Stimulated activated CD4-positive, alpha-beta T cell treated with anti-CD3 and anti-CD28 coated beads, Interleukin-2, amount 100 ng/mL, for 4 hours (primary cell): Measurements from ENCODE around the gene CLMP.
"Not testable (repeated sequence)": the region's sequence is repeated elsewhere in the genome, so short reads cannot be mapped to it uniquely, and the experiment has no call there.

ENCODE experiments used
- DNase-seq: peaks from one replicate; pipeline ENCODE4 v3.0.0-alpha.2; 2020; ENCODE audit warnings: low read depth

Gene CLMP

DNA sequence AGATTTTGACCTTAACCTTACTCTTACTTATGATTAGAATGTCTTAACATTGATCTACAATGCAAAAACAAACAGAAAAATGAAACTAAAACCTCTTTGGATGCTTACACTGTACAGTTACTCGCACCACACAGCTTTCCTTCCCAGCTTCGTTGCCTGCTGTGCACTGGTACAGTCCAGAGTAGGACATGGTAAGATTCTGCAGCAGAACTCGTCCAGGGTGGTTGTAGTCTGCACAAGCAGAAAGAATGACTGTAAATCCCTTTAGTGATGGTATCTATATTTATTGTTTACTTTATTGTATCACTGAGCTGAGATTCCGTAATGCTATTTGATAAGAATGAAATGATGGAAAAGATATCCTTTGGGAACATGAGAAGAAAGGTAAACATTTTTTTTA, 112.1 kb downstream of the CLMP start:
- DNase-seq, result no peak

DNA sequence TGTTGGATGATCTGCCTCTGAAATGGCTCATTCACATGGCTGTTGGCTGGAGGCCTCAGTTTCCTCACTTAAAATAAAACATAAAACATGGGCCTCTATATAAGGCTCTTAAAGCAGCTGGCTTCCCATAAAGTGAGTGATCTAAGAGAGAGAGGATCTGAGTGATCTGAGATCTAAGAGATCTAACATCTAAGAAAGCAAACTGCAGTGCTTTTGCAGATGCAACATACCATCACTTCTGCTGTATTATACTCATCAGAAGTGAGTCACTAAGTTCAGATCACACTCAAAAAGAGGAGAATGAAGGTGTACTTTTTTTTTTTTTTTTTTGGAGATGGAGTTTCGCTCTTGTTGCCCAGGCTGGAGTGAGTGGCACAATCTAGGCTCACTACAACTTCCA, 115.0 kb downstream of the CLMP start:
- DNase-seq, result no peak

DNA sequence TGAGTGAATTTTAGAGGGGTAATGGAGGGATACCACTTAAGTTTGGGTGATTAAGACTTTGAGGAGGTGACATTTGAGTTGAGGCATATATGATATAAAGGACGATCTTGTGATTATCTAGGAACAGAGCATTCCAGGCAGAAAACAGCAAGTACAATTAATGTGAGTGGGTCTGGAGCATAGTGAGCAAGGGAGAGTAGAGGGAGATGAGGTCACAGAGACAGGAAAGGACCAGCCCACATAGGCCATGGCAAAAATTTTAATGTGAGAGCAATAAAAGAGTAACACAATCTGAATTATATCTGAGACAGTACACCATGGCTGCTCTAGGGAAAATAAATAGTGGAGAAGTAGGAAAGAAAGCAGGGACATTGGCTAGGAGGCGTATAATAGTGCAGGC, 118.6 kb downstream of the CLMP start:
- no peak for DNase-seq

DNA sequence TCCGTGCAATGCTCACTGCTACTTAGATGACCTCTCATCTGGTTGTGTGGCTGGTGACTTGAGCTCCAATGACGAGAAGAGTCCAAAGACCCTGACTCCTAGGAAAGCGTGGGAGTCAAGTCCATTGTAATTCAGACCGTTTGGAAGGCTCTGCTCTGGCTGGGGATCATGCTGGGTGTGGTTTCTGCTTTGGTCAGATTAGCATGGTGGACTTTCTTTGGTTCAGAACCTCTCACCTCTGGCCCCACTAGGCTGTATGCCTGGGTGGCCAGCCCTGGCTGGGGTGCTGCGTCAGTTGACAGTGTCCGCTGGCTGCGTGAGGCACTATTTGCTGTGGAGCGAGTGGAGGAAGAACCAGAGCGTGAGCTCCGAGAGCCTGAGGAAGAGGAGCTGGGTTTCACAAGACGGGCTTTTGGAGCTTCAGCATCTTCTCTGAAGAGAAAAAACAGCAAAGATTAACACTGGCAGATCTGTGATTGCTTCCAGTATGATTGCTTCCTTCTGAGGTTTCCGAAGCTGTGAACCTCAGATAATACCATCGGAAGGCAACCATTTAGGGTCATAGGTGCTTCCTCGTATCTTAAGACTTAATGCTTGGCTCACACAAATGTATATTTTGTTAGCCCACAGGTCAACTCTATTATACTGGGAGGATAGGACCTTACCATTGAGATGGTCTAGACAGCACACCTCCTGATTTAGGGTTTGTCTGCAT, 121.5 kb downstream of the CLMP start:
- no peak for DNase-seq

DNA sequence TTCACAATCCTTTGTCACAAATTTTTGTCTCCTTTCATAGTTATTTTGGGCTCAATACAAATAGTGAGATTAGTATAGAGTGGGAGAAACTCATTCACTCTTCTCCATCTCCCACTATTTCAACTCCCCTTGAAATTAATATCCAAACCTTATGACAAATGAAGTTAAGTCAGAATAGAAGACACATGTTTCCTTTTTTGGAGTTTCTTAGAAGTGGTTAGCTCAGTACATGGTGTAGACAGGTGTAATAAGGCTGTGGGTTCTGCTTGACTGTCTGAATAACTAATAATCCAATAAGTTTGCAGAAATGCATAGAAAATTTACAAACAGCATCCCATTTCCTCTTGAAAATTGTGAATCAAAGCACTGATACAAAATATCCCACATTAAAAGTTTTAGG, 122.3 kb downstream of the CLMP start:
- DNase-seq, result no peak

DNA sequence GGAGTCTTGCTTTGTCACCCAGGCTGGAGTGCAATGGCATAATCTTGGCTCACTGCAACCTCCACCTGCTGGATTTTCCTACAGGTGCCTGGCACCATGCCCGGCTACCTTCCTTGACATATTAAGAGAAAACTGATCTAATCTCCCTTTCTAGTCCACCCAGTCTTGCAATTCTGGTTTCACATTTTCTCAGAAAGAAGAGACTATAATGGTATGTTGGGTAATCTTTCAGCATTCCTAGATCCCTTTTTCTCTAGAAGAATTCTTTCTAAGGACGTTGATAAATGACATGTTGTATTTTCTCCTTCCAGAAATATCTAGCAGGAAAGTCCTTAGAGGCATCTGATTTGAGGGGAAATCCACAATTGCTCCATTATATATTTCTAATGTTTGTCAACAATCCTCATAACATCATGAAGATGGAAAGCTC, 122.7 kb downstream of the CLMP start:
- no peak for DNase-seq

DNA sequence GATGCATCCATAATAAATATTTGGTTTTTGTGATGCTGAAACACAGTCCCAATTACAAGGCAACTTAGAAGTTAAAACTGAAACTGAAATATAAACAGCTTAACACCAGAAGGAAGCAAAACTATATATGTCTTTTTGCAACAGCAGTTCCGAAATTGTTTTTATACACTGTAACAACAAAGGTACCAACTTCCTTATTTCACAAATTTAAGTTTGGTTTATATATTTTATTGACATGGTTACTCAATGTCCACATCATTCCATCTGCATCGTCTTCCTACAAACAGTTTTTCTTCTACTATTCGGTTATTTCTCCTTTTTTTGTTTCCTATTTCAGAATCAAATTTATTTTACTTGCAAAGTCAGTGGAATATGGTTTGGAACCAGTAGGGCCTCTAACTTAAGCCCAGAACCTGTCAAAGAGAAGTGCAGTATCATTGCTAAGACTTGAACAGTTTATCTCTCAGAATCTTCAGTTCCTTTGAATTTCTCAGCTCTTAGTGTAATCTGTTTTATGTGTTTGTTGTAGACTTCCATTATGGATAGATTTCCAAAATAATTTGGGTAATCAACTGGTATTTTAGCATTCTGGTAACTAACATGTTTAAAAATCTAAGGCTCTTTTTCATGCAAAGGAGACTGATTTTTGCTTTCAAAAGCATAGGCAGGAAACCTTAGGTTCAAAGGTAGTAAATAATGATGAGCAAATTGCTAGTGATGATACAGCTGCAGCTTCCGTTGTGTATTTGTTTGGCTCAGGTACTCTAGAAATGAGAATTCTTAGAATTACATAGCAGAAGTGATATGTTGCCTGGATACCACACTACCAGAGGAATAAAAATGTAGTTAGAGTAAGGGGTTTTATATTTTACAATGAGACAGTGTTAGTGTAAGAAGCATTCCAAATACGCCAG, 124.9 kb downstream of the CLMP start:
- no peak for DNase-seq

DNA sequence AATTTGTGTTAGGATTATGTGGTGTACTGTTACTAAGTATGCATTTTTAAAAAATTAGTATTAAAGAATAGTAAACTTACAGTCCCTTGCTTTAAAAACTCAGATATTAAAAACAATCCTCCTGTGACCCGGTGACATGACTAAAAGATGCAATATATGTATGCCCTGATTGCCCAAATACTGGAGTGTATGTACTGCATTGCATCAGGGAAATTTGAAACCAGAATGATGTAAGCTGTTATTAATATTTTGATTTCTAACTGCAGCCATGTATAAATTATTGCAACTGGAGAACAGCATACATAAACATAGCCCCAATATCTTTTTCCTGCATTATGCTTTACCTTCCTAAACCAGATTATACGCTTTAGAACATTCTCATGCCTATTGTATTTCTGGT, 129.4 kb downstream of the CLMP start:
- no peak for DNase-seq

DNA sequence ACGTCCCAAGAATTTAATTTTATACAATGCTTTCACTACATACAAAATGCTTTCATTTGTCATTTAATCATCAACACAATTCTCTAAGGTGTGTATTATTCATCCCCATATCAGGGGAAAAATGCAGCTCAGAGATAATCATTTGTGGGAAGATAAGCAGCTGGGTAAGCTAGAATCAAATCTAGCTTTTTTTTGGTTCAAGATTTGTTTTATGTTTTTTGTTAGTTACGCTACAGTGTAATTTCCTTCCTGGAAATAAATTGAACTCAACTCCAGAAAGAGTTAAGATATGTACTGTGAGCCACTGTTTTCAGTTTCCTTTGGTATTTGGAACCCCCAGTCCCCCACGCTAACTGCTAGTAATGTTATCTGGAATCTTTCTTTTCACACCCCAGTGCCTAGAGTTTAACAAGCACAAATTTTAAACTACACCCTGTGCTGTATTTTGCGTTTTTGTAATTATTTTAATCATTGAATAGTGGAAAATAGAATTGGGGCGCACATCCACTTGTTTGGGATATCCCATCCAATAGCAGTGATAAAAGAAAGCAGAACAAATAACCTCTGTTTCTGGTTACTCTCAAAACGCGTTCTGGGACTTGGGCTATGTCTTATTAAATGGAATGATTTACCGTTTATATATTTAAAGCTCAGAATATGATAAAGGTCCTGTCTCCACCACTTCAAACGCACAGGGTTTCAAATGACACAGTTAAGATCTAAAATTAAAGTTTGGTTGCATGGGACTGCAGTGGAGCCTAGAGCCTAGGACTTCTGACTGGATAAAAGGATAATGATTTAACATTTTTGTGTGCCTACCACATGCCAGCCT, 131.0 kb downstream of the CLMP start:
- DNase-seq, result no peak

DNA sequence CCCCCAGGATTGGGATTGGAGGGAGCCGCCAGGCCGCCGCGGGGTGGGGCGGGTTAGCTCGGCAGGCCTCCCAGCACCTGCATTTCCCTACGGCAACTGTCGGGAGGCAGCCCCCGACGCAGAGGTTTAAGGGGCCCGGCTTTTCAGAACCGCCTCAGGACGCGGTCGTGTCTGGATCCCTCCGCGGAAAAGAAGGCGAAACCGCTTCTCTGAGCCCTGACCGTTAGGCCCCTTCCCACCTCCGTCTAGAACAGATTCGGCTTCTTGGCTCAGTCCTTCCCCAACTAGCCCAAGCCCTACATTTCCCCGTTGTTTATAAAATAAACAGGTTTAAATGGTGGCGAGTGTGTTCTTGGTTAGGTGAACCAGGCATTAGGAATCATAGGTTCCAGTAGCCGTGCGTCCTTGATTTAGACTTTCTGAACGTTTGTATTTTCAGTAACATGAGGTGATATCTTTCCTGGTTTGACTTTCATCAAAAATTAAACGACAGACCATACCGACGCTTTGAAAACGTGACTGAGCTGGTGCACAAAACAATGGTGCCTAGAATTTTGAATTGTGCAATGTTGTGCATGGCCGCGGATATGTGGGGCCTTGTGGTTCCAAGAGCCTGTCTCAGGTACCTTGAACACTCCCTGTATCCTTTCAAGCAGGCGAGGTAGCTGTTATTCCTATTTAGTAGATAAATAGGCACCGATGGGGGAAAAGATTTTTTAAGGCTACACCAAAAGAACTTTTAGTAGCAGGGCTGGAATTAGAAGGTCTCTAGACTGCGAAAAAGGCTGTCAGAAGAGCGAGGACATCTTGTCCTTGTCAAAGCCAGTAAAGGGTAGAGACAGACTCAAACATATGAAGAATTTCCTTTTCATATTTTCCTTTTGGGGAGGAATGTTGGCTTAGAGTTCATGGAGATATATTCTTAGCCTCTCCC, 131.9 kb downstream of the CLMP start:
- DNase-seq, result no peak

DNA sequence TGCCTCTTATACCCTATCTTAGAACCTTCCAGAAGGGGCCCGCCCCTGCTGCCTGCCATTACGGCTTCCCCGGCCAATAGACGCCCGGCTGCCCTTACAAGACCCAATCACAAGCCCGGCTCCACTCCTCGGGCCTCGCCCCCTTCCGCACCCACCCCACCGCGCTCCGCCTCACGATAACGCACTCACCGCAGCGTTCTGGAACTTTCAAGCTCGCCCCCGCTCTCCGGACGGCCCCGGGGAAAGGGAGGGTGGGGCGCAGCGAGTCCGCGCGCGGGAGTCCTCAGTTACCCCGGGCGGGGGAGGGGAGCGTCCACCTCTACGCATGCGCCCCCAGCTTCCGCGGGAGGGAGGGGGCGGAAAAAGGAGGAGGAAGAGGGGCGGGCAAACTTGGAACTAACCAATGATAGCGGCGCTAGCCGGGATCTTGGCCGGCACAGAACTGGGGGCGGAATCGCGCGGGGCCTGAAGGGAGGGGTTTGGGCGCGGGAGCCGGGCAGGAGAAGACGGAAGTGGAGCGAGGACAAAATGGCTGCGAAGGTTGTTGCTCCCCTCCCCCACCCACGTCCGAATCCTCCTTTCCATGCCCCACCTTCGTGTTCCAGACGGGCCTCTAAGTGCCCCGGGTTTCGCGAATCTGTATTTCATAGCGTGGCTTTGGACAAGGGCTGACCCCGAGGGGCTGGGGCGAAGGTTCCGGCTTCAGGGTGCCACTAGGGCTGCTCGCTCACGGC, 132.7 kb downstream of the CLMP start:
- DNase-seq, result peak; percentile 100

DNA sequence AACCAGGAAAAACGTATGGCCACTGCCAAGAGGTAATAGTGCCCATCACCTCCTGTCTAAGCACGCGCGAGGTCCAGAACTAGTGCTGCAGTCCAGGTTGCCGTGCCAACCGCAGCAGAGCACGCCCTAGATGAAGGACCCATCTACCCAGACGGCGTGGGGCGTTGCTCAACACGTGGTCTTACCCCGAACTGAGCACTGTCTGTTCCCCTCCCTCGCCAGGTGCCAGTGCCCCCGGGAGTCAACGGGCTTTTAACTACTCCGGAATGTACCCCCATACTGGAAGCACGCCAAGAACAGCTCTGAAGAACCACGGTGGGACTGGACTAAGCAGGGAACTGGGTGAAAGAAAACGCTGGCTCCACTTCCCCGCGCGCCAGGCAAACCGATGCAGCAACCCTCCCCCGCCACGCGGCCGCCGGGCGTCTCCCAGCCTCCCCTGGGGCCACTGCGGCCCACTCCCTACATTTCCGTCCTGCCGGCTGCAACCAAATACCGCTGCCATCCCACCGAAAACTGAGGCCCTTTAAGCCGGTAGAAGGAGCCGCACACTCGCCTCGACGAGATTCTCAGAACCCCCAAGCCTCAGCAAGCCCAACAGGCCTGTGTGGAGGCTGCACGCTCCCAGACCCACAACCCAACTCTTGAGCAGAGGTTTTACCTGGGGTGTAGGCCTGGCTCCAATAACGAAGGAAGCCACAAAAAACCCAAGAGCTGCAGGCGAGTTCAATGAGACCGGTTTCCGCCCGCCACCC, 133.5 kb downstream of the CLMP start, which contains the start of gene HSPA8:
TSS of gene HSPA8 (minus strand) at position 734 of the 755 bp plus-strand sequence. CDS start 812 bp downstream, outside the sequence.
- DNase-seq, result peak; percentile 57

DNA sequence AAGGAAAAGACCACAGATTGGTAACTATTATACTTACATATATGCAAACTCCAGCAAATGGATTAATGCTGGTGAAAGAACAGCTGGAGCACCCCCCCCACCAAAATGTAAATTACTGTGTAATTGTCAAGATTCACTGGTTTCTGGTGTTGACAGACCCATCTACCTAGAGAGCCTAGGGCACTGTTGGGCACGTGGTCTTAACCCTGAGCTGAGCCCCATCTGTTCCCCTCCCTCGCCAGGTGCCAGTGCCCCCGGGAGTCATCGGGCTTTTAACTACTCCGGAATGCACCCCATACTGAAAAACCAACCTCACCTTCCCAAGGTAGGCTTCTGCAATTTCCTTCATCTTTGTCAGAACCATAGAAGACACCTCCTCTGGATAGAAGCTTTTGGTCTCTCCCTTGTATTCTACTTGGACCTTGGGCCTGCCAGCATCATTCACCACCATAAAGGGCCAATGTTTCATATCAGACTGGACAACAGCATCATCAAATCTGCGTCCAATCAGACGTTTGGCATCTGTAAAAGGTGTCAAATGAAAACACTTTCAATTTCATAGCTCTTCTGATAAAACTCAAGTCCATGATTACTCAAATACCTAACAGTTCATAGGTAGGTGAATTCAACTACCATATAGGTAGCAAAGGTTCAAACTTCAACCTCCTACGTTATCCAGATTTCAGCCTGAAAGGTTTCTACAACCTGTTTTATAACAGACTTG, 134.6 kb downstream of the CLMP start:
- DNase-seq, result no peak

DNA sequence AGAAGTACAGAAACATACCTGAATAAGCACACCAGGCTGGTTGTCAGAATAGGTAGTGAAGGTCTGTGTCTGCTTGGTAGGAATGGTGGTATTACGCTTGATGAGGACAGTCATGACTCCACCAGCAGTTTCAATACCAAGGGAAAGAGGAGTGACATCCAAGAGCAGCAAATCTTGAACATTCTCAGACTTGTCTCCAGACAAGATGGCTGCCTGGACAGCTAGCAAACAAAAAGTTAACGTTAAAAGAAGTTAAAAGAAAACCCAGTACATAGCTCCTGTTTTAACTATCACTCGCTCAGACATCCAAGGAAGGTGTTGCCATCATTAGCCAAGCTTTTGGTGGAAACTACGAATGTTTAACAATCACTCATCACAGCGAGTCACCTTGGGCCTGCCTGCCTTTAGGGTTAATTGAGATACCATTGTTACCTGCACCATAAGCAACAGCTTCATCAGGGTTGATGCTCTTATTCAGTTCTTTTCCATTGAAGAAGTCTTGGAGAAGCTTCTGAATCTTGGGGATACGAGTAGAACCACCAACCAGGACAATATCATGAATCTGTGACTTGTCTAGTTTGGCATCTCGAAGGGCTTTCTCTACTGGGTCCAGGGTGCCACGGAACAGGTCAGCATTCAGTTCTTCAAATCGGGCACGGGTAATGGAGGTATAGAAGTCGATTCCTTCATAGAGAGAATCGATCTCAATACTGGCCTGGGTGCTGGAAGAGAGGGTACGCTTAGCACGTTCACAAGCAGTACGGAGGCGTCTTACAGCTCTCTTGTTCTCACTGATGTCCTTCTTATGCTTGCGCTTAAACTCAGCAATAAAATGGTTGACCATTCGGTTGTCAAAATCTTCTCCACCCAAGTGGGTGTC, 135.8 kb downstream of the CLMP start:
- not testable (repeated sequence) for DNase-seq

DNA sequence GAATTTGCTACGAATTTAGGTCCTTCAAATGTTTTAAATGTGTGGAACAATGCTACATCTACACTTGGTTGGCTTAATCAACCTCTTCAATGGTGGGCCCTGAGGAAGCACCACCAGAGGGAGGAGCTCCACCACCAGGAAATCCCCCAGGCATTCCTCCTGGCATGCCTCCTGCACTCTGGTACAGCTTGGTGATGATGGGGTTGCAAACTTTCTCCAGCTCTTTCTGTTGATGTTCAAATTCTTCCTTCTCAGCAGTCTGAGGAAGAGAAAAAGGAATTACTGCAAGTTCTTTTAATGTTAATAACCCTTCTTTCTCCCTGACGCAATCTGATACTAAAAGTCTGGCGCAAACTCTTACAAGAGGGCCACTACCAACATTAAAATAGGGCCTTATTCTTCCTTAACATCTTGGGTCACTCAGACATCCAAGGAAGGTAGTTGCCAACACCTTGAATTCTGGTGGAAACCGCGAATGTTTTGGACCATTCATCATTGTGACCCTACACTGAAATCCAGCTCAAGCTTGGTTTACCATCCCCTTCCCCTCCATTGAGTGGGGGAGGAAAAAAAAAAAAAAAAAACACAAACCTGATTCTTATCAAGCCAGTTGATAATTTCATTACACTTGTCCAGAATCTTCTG, 137.3 kb downstream of the CLMP start:
- no peak for DNase-seq

DNA sequence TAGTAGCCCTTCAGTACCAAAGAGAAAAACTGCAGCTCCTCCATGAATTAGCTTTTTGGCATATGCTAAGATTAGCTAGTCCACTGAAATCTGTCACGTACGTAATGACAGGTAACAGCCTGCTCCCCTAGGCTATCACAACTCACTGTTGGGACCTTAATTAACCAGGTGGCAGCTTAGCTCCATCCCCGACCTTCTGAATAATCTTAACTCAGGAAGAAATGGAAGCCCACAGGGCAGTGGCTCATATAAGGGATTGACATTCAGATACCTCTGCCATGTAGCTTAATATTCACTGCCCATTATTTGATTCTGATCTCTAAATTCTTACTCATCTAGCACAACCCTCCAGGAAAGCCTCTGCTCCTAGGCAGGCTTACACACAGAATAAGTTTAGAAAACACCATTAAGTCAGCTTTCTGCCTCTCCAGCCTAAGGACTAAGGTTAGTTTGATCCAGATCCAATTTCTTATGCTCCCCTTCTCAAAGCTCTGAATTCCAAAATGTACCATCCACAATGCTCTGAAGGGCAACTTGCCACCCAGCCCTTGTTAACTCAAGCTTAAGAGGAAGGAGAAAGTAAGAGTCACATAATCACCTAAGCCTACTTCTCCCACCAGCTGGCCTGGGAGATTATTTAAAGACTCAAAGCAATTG, 138.1 kb downstream of the CLMP start:
- DNase-seq, result no peak
